ENCODE data around the gene INPP4B.

The INPP4B gene

DNA sequence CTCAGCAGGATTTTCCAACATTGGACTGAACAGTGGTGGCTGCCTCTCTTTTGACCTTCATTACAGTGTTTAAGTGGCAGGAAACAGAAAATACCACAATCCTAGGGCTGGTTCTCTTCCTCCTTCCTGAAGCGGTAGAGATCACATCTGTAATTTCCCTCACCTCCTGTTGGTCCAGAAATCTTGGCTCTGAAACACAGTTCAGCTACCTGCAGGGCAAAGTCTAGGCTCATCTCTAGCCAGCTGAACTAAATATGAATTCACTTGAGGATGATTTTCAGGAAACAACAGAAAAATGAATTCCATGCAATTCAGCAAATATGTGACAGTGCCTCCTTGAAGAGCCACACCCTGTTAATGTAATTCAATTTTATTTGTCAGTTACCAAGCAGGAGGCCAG, 531.9 kb downstream of the INPP4B start:
- no peaks in the 10 kb centered on the region for H3K27me3 ChIP-seq (ENCODE audit: control insufficient read depth, insufficient read depth, low read length)
- H3K4me1 ChIP-seq (ENCODE audit: control insufficient read depth, insufficient read depth, low read length): no peaks in the 10 kb centered on the region
- H3K4me3 ChIP-seq (ENCODE audit: low read length): no peak overlapping the region
- H3K36me3 ChIP-seq (ENCODE audit: control insufficient read depth, insufficient read depth, low read length): no peaks in the 10 kb centered on the region
- H3K9ac ChIP-seq (ENCODE audit: low read length): no peak overlapping the region
- no peak overlapping the region for H3K27ac ChIP-seq (ENCODE audit: low read depth, low read length)

DNA sequence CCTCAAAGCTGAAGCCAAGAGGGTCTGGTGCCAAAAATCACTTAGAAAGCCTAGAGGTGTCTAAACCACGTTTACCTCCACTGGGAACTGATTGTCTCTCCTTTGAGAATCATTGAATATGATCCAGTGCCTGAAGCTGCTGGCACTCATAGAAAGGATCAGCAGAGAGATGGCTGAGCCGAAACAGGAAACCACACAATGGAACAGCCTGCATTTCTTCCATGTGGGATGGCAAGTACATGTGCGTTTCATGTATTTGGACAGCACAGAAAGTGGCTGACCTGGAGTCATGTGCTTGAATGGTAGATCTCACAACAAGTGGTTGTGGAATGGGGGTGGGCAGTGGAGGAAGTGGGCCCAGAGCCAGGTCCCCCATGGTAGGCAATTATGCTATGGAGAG, 533.7 kb downstream of the INPP4B start:
- H3K36me3 ChIP-seq (ENCODE audit: control insufficient read depth, insufficient read depth, low read length): no peaks in the 10 kb centered on the region

DNA sequence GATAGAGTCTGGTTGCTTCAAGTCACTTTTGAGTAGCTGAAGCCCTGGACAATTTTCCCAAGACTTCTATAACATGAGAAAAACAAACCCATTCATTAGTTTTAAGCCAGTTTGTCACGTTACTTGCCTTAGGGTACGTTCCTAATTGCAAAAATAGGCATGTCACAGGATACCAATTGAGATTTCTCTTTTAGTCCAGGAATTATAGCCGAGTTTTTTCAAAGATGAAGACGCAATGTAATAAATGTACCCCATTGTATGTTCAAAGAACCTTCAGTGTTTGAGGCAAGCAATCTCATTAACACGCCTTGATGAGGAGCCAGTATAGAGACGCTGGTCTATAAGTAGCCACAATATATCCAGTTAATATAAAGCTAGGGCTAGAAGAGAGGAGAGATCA, 534.2 kb downstream of the INPP4B start:
- no peak overlapping the region for H3K9ac ChIP-seq (ENCODE audit: low read length)
- peaks cover 2% of the 10 kb centered on the region for H3K4me1 ChIP-seq (ENCODE audit: control insufficient read depth, insufficient read depth, low read length)
- no peaks in the 10 kb centered on the region for H3K27me3 ChIP-seq (ENCODE audit: control insufficient read depth, insufficient read depth, low read length)
- H3K27ac ChIP-seq (ENCODE audit: low read depth, low read length): no peak overlapping the region
- H3K4me3 ChIP-seq (ENCODE audit: low read length): no peak overlapping the region
- no peaks in the 10 kb centered on the region for H3K36me3 ChIP-seq (ENCODE audit: control insufficient read depth, insufficient read depth, low read length)

More for the DNA sequence above, 533.7 kb downstream of the INPP4B start:
- H3K9ac ChIP-seq (ENCODE audit: low read length): no peak overlapping the region
- no peaks in the 10 kb centered on the region for H3K27me3 ChIP-seq (ENCODE audit: control insufficient read depth, insufficient read depth, low read length)
- H3K27ac ChIP-seq (ENCODE audit: low read depth, low read length): no peak overlapping the region
- no peak overlapping the region for H3K4me3 ChIP-seq (ENCODE audit: low read length)
- H3K4me1 ChIP-seq (ENCODE audit: control insufficient read depth, insufficient read depth, low read length): peaks cover 2% of the 10 kb centered on the region

- Histone ChIP-seq H3K4me1 (ENCODE audit: control insufficient read depth, insufficient read depth, low read length) (peaks cover 2% of the 10 kb centered on the region), H3K4me3 (ENCODE audit: low read length) (no peak overlapping the region), H3K27me3 (ENCODE audit: control insufficient read depth, insufficient read depth, low read length) (no peaks in the 10 kb centered on the region), H3K9ac (ENCODE audit: low read length) (no peak overlapping the region), H3K27ac (ENCODE audit: low read depth, low read length) (no peak overlapping the region), H3K36me3 (ENCODE audit: control insufficient read depth, insufficient read depth, low read length) (no peaks in the 10 kb centered on the region)
These were observed 536.3 kb downstream of the INPP4B start for GRCh38 chr4:142309772-142310171.

DNA sequence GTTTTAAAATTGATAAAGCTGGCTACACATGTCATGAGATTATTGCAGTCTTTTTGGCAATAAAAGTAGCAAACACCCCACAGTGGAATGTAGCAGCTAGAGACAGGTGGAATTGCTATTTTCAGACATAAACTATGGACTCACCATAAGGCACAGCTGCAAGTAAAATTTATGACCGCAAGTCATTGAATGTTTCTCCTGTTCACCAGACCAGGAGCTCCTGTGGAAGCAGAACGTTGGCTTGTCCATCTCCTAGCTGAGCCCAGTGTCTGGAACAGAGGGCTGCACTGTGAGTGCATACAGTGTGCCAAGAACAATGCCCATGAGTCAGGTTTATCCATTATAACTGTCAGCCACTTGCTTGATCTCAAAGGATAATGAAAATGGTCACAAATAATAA, 538.2 kb downstream of the INPP4B start:
- H3K9ac ChIP-seq (ENCODE audit: low read length): no peak overlapping the region
- no peak overlapping the region for H3K4me3 ChIP-seq (ENCODE audit: low read length)
- no peaks in the 10 kb centered on the region for H3K27me3 ChIP-seq (ENCODE audit: control insufficient read depth, insufficient read depth, low read length)
- no peak overlapping the region for H3K27ac ChIP-seq (ENCODE audit: low read depth, low read length)
- H3K36me3 ChIP-seq (ENCODE audit: control insufficient read depth, insufficient read depth, low read length): no peaks in the 10 kb centered on the region
- peaks cover 2% of the 10 kb centered on the region for H3K4me1 ChIP-seq (ENCODE audit: control insufficient read depth, insufficient read depth, low read length)

GRCh38 chr4:142297313-142297712, 548.8 kb downstream of the INPP4B start:
- Histone ChIP-seq H3K4me1 (ENCODE audit: control insufficient read depth, insufficient read depth, low read length) (no peaks in the 10 kb centered on the region), H3K27ac (ENCODE audit: low read depth, low read length) (no peak overlapping the region), H3K36me3 (ENCODE audit: control insufficient read depth, insufficient read depth, low read length) (no peaks in the 10 kb centered on the region), H3K27me3 (ENCODE audit: control insufficient read depth, insufficient read depth, low read length) (no peaks in the 10 kb centered on the region), H3K4me3 (ENCODE audit: low read length) (no peak overlapping the region), H3K9ac (ENCODE audit: low read length) (no peak overlapping the region)

GRCh38 chr4:142293536-142293935, 552.6 kb downstream of the INPP4B start:
- no peaks in the 10 kb centered on the region for H3K4me1 ChIP-seq (ENCODE audit: control insufficient read depth, insufficient read depth, low read length)
- H3K27me3 ChIP-seq (ENCODE audit: control insufficient read depth, insufficient read depth, low read length): no peaks in the 10 kb centered on the region
- H3K4me3 ChIP-seq (ENCODE audit: low read length): no peak overlapping the region
- H3K36me3 ChIP-seq (ENCODE audit: control insufficient read depth, insufficient read depth, low read length): no peaks in the 10 kb centered on the region
- H3K27ac ChIP-seq (ENCODE audit: low read depth, low read length): no peak overlapping the region
- H3K9ac ChIP-seq (ENCODE audit: low read length): no peak overlapping the region

DNA sequence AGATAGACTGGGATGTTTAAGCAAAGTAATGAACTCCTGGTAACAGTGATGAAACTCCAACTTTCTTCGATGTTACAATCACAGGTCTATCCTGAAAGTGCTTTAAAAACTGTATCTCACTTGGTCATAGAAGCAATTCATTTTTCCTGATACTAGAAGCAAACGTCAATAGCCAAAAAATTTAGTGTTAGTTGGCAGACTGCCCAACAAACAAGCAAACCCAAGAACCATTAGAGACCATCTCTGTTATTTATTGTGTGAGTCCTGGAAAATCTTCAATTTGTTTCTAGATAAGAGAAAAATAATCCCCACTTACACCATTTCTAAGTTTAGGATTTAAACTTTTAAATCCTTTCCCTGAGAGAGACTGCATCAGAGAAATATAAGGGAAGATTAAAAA, 553.9 kb downstream of the INPP4B start:
- H3K36me3 ChIP-seq (ENCODE audit: control insufficient read depth, insufficient read depth, low read length): no peaks in the 10 kb centered on the region
- H3K4me3 ChIP-seq (ENCODE audit: low read length): no peak overlapping the region
- H3K9ac ChIP-seq (ENCODE audit: low read length): no peak overlapping the region
- no peaks in the 10 kb centered on the region for H3K4me1 ChIP-seq (ENCODE audit: control insufficient read depth, insufficient read depth, low read length)
- no peaks in the 10 kb centered on the region for H3K27me3 ChIP-seq (ENCODE audit: control insufficient read depth, insufficient read depth, low read length)
- no peak overlapping the region for H3K27ac ChIP-seq (ENCODE audit: low read depth, low read length)

GRCh38 chr4:142291299-142292050, 554.6 kb downstream of the INPP4B start:
- Histone ChIP-seq H3K36me3 (ENCODE audit: control insufficient read depth, insufficient read depth, low read length) (no peaks in the 10 kb centered on the region), H3K9ac (ENCODE audit: low read length) (no peak overlapping the region), H3K4me3 (ENCODE audit: low read length) (no peak overlapping the region), H3K27me3 (ENCODE audit: control insufficient read depth, insufficient read depth, low read length) (no peaks in the 10 kb centered on the region), H3K4me1 (ENCODE audit: control insufficient read depth, insufficient read depth, low read length) (no peaks in the 10 kb centered on the region), H3K27ac (ENCODE audit: low read depth, low read length) (no peak overlapping the region)

DNA sequence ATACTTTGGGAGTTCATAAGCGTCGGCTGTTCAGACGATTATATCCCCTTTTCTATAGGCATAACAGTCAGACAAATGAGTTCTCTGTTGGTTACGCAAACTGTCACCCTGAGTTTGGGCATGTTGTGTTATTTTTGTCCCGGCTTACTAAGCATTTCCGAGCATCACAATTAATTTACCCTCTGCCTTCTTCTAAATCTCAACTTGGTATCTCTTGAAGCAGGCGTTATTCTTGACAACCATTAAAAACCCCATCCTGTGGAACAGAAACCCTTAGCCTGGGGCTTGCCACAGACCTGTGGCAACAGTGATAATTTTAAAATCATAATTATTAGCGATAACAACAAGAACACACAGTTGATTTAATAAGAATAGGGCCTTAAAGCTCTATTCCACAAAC, 558.7 kb downstream of the INPP4B start:
- no peak overlapping the region for H3K27ac ChIP-seq (ENCODE audit: low read depth, low read length)
- H3K9ac ChIP-seq (ENCODE audit: low read length): no peak overlapping the region
- H3K36me3 ChIP-seq (ENCODE audit: control insufficient read depth, insufficient read depth, low read length): no peaks in the 10 kb centered on the region
- no peaks in the 10 kb centered on the region for H3K27me3 ChIP-seq (ENCODE audit: control insufficient read depth, insufficient read depth, low read length)
- H3K4me1 ChIP-seq (ENCODE audit: control insufficient read depth, insufficient read depth, low read length): no peaks in the 10 kb centered on the region
- H3K4me3 ChIP-seq (ENCODE audit: low read length): no peak overlapping the region

GRCh38 chr4:142285222-142285583, 560.9 kb downstream of the INPP4B start:
- no peaks in the 10 kb centered on the region for H3K4me1 ChIP-seq (ENCODE audit: control insufficient read depth, insufficient read depth, low read length)
- no peaks in the 10 kb centered on the region for H3K27me3 ChIP-seq (ENCODE audit: control insufficient read depth, insufficient read depth, low read length)
- no peak overlapping the region for H3K4me3 ChIP-seq (ENCODE audit: low read length)
- no peak overlapping the region for H3K27ac ChIP-seq (ENCODE audit: low read depth, low read length)
- no peaks in the 10 kb centered on the region for H3K36me3 ChIP-seq (ENCODE audit: control insufficient read depth, insufficient read depth, low read length)
- H3K9ac ChIP-seq (ENCODE audit: low read length): no peak overlapping the region

DNA sequence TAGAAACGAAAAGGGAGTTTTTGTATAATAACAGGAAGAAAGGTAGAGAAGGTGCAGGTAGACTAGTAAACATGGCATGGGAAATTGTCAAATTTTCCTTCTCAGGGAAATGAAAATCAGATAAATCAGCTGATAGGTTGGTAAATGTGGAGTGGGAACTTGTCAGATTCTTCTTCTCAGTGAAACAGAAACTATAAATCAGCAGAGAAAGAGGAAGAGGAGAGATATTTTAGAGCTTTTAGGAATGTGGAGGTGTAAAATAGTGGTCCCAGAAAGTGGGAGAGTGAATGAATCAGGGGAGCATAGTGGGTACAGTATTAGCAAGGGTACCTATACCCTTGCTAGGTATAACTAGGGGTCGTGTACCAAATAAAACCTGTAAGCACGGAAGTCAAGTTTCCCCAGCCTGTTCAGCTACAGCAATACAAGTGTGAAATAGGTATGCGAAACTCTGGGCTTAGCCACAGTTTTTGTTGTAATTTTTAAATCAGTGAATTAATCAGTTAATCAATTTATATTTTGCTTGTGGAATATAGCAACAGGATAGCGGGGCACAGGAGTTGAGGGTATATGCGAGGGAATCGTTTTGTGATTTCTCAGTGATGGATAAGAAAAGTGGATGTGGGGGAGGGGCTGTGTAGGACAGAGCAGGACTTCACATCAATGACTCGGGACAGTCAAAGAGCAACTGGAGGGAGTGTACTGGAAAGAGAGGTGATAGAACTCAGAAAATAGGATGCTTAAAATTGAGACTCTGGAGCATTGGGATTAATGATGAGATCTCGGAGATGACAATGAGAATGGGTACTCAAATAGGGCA, 561.5 kb downstream of the INPP4B start:
- H3K27ac ChIP-seq (ENCODE audit: low read depth, low read length): no peak overlapping the region
- no peak overlapping the region for H3K4me3 ChIP-seq (ENCODE audit: low read length)
- no peaks in the 10 kb centered on the region for H3K36me3 ChIP-seq (ENCODE audit: control insufficient read depth, insufficient read depth, low read length)
- no peaks in the 10 kb centered on the region for H3K4me1 ChIP-seq (ENCODE audit: control insufficient read depth, insufficient read depth, low read length)
- H3K27me3 ChIP-seq (ENCODE audit: control insufficient read depth, insufficient read depth, low read length): no peaks in the 10 kb centered on the region
- H3K9ac ChIP-seq (ENCODE audit: low read length): no peak overlapping the region
